Progenitor cell of endocrine pancreas (in vitro differentiated cells): ENCODE measurements around the gene CSF2RB. TPM values are rescaled to one million over a fixed set of nuclear protein-coding genes. Genes with fewer than 3 reads are reported as not detected.

Source experiments
- DNase-seq: peaks from one replicate; pipeline ENCODE4 v3.0.0; 2021; ENCODE audit warnings: low spot score; ENCODE audit not compliant: unreplicated experiment
- H3K27ac Mint-ChIP-seq: 2 replicates; pipeline ENCODE4 v1.8.0; 2021; ENCODE audit warnings: mild to moderate bottlenecking, moderate library complexity, mixed read lengths
- H3K27me3 Mint-ChIP-seq: 2 replicates; pipeline ENCODE4 v1.8.0; 2021; ENCODE audit warnings: mixed read lengths
- H3K36me3 Mint-ChIP-seq: 2 replicates; pipeline ENCODE4 v1.8.0; 2022; ENCODE audit warnings: mixed read lengths; ENCODE audit not compliant: insufficient read depth
- H3K4me1 Mint-ChIP-seq: 2 replicates; pipeline ENCODE4 v1.8.0; 2021; ENCODE audit warnings: low read depth, mixed read lengths
- H3K4me3 Mint-ChIP-seq: 2 replicates; pipeline ENCODE4 v1.8.0; 2021; ENCODE audit warnings: low read depth, mild to moderate bottlenecking, moderate library complexity, mixed read lengths
- H3K9me3 Mint-ChIP-seq: 2 replicates; pipeline ENCODE4 v1.8.0; 2021; ENCODE audit warnings: low read depth, mixed read lengths
- CTCF ChIP-seq: fragments of 200-600 bp; sonication (generic); IDR thresholded peaks from one replicate; pipeline ENCODE4 v1.5.0; 2021; ENCODE audit warnings: antibody characterized with exemption, mild to moderate bottlenecking; ENCODE audit not compliant: unreplicated experiment
- total RNA-seq: library from RNA; stranded (reverse); gene quantifications from 2 replicates; pipeline ENCODE4 v1.2.1, GENCODE V29; 2021

Gene CSF2RB
- total RNA-seq, 1 donor from 2014 or later, result not detected

DNA sequence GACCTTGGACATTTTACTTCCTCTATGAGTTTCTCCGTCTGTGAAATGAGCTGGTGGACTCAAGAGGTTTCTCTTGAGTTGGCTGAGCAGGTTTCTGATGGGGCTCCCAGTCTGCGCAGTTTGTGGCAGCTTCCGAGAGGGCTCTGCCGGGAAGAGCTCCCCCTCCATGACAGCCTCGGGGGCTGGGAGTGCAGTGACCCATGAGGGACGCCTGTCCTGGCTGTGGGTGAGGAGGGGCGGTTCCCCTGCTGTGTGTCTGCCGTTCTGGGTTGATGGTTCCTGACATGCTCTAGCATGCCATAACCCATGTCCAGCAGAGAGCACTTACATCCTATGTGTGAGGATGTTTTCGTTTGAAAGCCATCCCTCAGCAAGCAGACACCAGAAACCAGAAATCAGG lies 14.8 kb downstream of the CSF2RB start:
- no peak for DNase-seq
- Mint-ChIP-seq H3K27ac (no peak overlapping the region), H3K4me1 (no peaks in the 10 kb centered on the region), H3K9me3 (no peaks in the 10 kb centered on the region), H3K36me3 (no peaks in the 10 kb centered on the region), H3K4me3 (no peak overlapping the region), H3K27me3 (peaks cover 36% of the 10 kb centered on the region)
- no peak for TF ChIP-seq CTCF

DNA sequence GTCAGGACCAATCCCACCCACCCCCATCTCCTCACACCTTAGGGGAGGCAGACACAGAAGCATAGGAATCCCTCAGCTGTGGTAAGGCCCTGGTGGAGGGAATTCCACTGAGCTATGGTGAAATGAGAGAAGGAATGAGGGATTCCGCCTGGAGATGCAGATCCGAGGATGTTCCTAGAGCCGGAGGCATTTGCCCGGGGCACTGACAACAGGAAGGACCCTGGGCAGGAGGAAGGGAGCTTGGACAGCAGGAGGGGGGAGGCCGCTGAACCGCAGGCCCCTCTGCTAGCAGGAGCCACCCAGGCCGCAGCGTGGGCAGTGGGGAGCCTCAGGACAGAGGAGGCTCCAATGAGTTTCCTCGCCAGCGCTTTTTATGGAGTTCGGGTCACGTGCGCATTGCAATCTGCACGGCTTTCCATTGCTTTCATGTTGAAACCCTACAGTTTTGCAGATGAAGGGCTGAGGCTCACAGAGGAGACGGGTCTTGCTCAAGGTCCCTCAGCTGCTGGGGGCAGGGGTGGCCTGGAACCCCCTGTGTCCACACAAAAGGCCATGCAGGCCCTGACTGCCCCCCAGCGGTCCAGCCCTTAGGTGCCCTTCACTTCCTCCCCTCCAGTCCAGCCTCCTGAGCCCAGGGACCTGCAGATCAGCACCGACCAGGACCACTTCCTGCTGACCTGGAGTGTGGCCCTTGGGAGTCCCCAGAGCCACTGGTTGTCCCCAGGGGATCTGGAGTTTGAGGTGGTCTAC lies 15.5 kb downstream of the CSF2RB start:
- Mint-ChIP-seq H3K27me3 (peaks cover 36% of the 10 kb centered on the region), H3K4me1 (no peaks in the 10 kb centered on the region), H3K9me3 (no peaks in the 10 kb centered on the region), H3K4me3 (no peak overlapping the region), H3K27ac (no peak overlapping the region), H3K36me3 (no peaks in the 10 kb centered on the region)
- no peak for DNase-seq
- TF ChIP-seq CTCF, result no peak

DNA sequence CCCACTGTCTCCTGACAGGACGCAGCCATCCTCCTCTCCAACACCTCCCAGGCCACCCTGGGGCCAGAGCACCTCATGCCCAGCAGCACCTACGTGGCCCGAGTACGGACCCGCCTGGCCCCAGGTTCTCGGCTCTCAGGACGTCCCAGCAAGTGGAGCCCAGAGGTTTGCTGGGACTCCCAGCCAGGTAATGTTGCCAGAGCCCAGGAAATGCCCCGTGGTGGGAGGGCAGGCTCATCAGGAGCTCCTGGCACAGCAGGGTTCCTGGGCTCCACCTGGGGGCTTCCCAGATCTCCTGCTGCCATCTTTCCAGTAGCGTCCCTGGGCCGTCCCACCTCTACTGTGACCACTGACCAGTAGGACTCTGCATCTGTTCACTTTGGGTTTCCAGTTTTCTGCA lies 16.2 kb downstream of the CSF2RB start:
- peaks cover 36% of the 10 kb centered on the region for H3K27me3 Mint-ChIP-seq
- no peak overlapping the region for H3K27ac Mint-ChIP-seq
- no peak for DNase-seq
- no peaks in the 10 kb centered on the region for H3K9me3 Mint-ChIP-seq
- no peaks in the 10 kb centered on the region for H3K4me1 Mint-ChIP-seq
- no peaks in the 10 kb centered on the region for H3K36me3 Mint-ChIP-seq
- no peak overlapping the region for H3K4me3 Mint-ChIP-seq
- TF ChIP-seq CTCF, result no peak

- no peak for TF ChIP-seq CTCF
- DNase-seq, result no peak
- Mint-ChIP-seq H3K36me3 (no peaks in the 10 kb centered on the region), H3K27ac (no peak overlapping the region), H3K4me3 (no peak overlapping the region), H3K4me1 (no peaks in the 10 kb centered on the region), H3K9me3 (no peaks in the 10 kb centered on the region), H3K27me3 (peaks cover 32% of the 10 kb centered on the region)
Observed at GRCh38 chr22:36930041-36930935, 16.9 kb downstream of the CSF2RB start.

- Mint-ChIP-seq H3K4me3 (no peak overlapping the region), H3K27me3 (peaks cover 27% of the 10 kb centered on the region), H3K36me3 (no peaks in the 10 kb centered on the region), H3K4me1 (no peaks in the 10 kb centered on the region), H3K27ac (no peak overlapping the region), H3K9me3 (no peaks in the 10 kb centered on the region)
- no peak for DNase-seq
- no peak for TF ChIP-seq CTCF
Observed at GRCh38 chr22:36931446-36931845, 18.0 kb downstream of the CSF2RB start.
